Inflammatory macrophage treated with lipopolysaccharide for 1 hour (primary cell): Measurements from ENCODE around the gene GIMAP8.
A peak's percentile ranks its signal among the peaks of the same experiment; 100 is the strongest.
"Not testable (repeated sequence)": the region's sequence is repeated elsewhere in the genome, so short reads cannot be mapped to it uniquely, and the experiment has no call there.

Experiments
- DNase-seq, 2 donors: peaks; one replicate each; pipeline ENCODE4 v3.0.0-alpha.2; 2020 to 2022

The GIMAP8 gene

GRCh38 chr7:150441524-150441923, 8.9 kb upstream of the GIMAP8 start:
- DNase-seq: no peak

DNA sequence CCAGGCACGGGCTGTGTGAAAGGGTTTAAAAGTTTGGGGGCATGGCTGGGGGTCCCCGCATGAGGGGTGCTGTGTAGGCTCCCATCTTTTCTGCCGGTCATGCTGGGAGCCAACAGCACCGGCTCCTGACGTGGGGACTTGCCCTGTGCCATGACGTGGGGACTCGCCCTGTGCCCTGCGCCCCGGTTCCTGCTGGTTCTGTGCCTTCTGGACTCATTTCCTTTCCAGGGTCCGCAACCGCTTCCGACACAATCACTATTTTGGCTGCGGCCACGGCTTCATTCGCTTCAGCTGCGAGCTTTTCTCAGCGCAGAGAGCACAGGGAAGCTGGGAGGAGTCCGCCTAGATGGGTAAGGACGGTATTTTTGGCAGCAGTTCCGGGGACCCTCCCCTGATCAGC, 7.6 kb upstream of the GIMAP8 start:
- DNase-seq: no peak

- DNase-seq: no peak
Measured at GRCh38 chr7:150443793-150444540, 6.5 kb upstream of the GIMAP8 start.

DNA sequence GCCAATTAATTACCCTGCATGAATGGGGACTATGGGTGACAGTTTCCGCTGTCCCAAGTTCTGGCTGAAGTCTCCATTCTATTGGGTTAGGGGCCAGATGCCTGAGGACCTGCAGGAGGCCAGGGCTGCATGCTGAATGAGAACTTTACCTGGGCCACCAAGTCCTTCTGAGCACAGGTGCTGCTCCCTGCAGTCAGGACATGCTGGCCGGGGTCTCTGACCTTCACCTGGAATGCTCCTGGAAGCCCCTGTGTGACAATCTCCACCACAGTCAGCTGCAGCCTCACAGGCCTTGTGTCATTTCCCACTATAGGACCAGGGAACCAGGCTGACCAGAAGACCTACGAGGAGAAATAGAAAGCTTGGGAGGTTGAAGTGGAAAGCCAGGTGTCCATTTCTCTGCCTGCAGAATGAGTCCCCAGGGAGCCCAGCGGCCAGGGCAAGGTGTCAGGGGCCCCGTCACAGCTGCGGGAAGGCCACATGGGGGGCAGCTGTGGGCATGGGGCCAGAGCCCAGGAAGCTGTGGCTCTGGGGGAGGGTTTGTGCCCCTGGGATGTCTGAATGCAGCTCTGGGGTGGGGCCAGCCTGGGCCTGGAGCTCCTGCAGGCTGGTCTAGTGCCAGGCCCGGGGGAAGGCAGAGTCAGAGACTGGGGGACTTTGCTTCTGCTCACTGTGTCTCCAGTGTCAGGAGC, 5.6 kb upstream of the GIMAP8 start:
- no peak for DNase-seq

GRCh38 chr7:150446288-150446938, 4.0 kb upstream of the GIMAP8 start:
- DNase-seq: no peak

DNA sequence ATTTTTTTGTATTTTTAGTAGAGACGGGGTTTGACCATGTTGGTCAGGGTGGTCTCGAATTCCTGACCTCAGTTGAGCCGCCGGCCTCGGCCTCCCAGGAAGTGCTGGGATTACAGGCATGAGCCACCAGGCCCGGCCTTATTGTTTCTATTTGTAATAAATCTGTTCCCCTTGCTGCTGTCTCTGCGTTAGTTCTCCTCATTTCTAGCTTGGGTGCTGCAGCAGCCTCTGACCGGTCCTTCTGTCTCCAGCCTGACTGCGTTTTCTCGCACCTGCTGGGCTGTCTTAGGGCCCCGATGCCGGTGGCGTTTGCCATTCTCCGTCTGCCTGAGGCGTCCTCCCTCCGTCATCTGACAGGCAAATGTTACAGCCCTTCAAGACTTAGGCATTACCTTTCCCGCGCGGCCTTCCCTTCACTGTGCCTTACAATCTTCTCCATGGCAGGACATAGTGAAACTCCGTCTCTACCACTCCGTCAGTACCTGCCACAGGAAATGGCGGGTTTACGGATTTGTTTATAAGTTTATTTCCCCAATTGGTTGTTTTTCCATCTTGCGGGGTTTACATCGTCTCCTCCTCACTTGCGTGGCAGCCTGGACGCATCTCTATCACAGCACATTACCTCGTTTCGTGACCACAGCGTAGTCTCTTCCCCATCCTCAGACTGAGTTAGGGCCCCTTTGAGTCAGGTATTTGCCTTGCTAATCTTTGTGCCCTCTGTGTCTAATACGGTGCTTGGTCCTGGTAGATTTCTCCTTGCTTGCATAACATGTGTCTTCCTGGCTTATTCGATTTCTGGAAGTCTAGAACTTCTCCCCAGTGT, 2.3 kb upstream of the GIMAP8 start:
- DNase-seq: no peak

DNA sequence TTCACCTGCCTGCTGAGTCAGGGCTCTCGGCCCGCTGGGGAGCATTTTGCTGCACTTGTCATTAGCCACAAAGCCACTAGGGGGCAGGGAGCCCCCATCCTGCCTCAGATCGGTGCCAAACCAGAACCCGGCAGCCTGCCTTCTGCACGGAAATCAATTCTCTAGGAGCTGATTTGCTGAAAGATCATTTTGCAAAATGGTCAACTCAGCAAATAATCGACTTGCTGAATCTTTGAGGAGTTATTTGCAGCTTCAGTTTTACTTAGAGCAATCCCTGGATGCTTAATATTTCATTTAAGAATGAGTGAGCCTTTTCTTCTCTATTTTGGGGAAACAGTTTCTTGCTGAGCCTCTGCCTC, 1.7 kb upstream of the GIMAP8 start:
- DNase-seq: peak; percentile 59 to 87

- no peak for DNase-seq
Measured at GRCh38 chr7:150449206-150449952, 1.1 kb upstream of the GIMAP8 start.

DNA sequence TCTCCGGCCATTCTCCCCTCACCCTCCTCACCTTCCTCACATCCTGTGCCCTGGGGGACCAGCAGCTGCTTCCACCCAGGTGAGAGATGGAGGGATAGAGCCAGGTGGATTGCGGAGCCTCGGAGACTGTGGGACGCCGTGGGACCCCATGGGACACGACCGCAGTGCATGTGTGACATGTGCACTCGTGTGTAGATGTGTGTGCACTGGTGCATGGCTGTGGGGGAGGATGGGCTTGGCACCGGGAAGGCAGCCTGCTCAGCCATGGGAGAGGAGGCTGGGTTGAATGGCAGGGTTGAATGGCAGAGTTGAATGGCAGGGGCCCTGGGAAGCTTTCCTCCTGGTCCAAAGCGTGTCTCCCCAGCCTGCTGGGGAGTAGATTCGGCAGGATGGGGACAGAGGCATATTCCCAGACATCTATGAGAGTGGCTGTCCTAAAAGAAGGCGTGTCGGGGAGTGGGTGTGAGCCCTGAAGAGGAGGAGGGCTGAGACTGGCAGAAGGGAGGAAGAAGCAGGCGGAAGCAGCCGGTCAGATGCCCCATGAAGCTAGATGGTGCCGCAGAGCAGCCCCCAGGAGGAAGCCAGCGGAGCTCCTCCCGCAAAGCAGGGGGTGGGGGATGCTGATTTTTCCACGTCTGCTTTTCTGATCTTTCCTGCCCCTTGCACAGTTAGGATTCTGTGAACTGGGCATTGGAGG, 815 bp downstream of the GIMAP8 start:
- DNase-seq: peak; percentile 41 to 71

DNA sequence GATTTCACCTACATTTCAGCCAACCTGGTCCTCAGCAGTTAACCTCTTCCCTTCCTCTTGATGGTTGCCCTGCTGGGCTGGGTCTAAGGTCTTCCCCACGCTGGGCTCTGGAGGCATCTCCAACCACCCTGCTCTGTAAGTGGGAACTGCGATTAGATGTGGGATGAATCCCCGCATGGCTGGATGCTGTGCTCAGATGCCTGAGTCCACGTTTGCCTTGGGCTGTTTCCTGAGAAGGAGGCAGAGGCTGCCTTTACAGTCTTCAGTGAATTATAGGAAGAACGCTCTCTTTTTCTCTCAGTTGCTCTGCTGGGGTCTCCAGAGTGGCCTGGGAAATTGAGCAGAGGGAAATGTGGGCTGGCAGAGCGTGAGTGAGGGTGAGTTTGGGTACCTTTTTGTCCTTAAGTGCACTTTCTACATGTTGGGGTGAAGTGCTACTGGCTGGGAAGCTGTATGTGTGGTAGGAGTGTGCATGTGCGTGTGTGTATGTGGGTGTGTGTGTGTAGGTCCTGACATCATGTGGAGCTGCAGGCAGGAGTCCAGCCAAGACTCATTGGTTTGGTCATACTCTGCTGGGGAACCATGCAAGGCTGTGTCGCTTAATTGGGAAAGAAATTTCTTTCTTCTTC, 1.5 kb downstream of the GIMAP8 start:
- peak; percentile 67 to 88 for DNase-seq

GRCh38 chr7:150453181-150453580, 2.8 kb downstream of the GIMAP8 start:
- DNase-seq: no peak

GRCh38 chr7:150453892-150454291, 3.5 kb downstream of the GIMAP8 start:
- no peak for DNase-seq

- not testable (repeated sequence) for DNase-seq
Measured at GRCh38 chr7:150457064-150457463, 6.6 kb downstream of the GIMAP8 start.

GRCh38 chr7:150458235-150458634, 7.8 kb downstream of the GIMAP8 start:
- DNase-seq: no peak

DNA sequence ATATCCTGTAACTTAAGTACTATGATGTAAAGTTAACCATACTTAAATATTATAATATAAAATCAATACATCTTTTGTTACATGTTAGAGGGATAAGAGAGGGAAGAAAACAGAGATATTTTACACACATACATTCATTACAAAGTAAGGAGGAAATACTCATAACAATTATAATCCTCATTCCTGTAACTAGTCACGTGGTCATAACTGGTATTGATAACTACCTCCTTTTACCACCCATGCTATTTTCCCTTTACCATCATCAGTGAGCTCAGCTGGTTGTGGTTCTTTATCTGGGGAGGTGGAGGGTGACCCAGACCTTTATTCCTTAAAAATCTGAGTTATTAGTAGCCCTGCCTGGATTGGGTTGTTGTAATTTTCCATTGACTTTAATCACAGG, 8.3 kb downstream of the GIMAP8 start:
- DNase-seq: no peak

GRCh38 chr7:150461520-150461919, 11.1 kb downstream of the GIMAP8 start:
- DNase-seq: no peak

DNA sequence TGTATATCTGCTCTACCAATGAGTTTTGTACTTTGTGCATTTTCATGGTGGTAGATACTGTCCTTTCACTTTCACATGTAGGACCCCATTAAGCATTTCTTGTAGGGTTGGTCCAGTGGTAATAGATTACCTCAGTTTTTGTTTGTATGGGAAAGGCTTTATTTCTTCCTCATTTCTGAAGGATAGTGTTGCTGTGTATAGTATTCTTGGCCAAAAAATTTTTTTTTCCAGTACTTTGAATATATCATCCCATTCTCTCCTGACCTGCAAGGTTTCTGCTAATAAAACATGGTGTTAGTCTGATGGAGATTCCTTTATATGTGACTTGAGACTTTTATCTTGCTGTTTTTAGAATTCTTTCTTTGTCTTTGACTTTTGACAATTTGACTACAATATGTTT, 12.0 kb downstream of the GIMAP8 start:
- DNase-seq: no peak

GRCh38 chr7:150463461-150463860, 13.0 kb downstream of the GIMAP8 start:
- DNase-seq: no peak

DNA sequence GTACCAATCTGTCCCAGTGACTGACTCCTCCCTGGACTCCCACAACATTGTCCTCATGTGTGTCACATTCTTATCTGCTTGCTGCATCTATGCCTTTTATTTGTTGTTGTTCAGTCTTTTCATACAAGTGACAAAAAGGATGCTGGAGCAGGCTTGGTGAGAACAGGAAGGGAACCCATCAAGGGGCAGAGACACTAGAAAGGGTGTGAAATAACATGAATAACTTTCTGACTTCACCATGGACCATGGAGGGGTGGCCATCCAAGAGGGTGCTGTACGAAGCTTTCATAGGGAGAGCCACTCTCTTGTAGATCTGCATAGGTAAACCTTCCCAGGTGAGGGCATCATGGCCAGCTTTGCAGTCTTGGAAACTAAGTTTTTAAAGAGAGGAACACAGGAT, 14.5 kb downstream of the GIMAP8 start:
- no peak for DNase-seq

- no peak for DNase-seq
Measured at GRCh38 chr7:150465414-150465813, 15.0 kb downstream of the GIMAP8 start.

- DNase-seq: no peak
Measured at GRCh38 chr7:150466477-150466876, 16.0 kb downstream of the GIMAP8 start.
